Measurements from ENCODE around the gene ETV6.

The ETV6 gene

DNA sequence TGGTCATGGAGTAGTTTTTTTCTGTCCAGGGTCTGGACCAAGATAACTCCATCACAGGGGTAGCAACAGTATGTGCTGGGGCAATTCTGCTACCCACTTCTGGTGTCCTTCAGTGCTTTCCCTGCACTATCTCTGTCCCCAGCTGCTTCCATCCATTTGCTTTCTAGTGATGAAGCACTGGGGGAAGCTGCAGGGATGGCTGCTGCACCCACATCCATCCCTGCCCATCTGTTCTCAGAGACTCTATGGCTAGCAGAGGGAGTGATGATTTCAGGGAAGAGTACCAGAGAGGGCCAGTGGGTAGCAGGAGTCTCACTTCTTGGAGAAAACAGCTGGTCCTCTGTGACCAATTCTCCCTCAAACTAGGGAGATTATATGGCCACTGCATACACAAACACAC, 44.1 kb downstream of the ETV6 start:
- Histone ChIP-seq H3K4me3 (ENCODE audit: low read depth, low read length) (no peak overlapping the region), H3K27me3 (ENCODE audit: insufficient read depth, low read length) (no peaks in the 10 kb centered on the region), H2AFZ (ENCODE audit: low read length, unreplicated experiment) (no peak overlapping the region), H3K79me2 (ENCODE audit: control insufficient read depth, insufficient read depth, low read length, unreplicated experiment) (peaks cover 13% of the 10 kb centered on the region), H3K36me3 (ENCODE audit: insufficient read depth, low read length) (no peaks in the 10 kb centered on the region), H3K4me1 (ENCODE audit: control insufficient read depth, insufficient read depth, low read length, unreplicated experiment) (peaks cover 17% of the 10 kb centered on the region), H3K27ac (ENCODE audit: low read depth, low read length) (no peak overlapping the region)

DNA sequence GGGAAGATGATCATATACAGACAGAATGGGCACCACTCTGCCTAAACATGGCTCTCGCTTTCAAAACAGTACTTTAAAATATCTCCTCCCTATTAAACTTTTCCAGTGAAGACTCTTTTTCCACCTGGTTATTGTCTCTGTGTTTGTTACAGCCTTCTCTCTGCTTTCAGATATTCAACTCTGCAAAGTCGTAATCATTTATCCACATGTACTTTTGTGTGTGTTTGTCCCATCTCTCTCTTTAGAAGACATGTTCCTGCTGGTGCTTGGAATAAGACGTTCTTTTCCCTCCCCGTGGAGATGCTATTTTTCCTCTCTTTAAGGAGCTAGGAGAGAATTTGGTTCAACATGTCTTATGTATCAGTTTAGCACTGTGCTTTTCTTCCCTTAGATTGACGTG, 45.1 kb downstream of the ETV6 start:
- no peak overlapping the region for H3K4me3 ChIP-seq (ENCODE audit: low read depth, low read length)
- peaks cover 18% of the 10 kb centered on the region for H3K79me2 ChIP-seq (ENCODE audit: control insufficient read depth, insufficient read depth, low read length, unreplicated experiment)
- no peak overlapping the region for H2AFZ ChIP-seq (ENCODE audit: low read length, unreplicated experiment)
- no peaks in the 10 kb centered on the region for H3K27me3 ChIP-seq (ENCODE audit: insufficient read depth, low read length)
- H3K36me3 ChIP-seq (ENCODE audit: insufficient read depth, low read length): no peaks in the 10 kb centered on the region
- peaks cover 18% of the 10 kb centered on the region for H3K4me1 ChIP-seq (ENCODE audit: control insufficient read depth, insufficient read depth, low read length, unreplicated experiment)
- no peak overlapping the region for H3K27ac ChIP-seq (ENCODE audit: low read depth, low read length)

DNA sequence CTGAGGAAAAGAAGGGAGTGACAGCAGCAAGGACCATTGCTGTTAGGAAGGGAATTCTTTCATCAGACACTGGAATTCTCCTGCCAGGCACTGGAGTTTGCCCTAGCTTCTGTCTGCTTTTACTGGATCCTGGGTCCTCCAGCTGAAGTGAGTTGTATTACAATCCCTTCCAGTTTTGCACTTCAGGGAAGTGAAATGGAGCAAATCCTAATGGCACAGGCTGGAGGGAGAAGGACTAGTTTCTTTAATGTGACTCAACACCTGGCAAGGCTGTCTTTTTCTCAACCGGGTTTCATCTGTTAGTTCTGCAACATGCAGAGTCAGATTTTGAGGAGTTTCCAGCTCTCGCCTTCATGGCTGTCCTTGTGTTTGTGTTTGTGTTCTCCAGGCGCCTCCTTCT, 45.8 kb downstream of the ETV6 start:
- H3K27ac ChIP-seq (ENCODE audit: low read depth, low read length): no peak overlapping the region
- no peak overlapping the region for H2AFZ ChIP-seq (ENCODE audit: low read length, unreplicated experiment)
- H3K27me3 ChIP-seq (ENCODE audit: insufficient read depth, low read length): no peaks in the 10 kb centered on the region
- H3K79me2 ChIP-seq (ENCODE audit: control insufficient read depth, insufficient read depth, low read length, unreplicated experiment): peaks cover 18% of the 10 kb centered on the region
- peaks cover 18% of the 10 kb centered on the region for H3K4me1 ChIP-seq (ENCODE audit: control insufficient read depth, insufficient read depth, low read length, unreplicated experiment)
- H3K4me3 ChIP-seq (ENCODE audit: low read depth, low read length): no peak overlapping the region
- H3K36me3 ChIP-seq (ENCODE audit: insufficient read depth, low read length): no peaks in the 10 kb centered on the region

DNA sequence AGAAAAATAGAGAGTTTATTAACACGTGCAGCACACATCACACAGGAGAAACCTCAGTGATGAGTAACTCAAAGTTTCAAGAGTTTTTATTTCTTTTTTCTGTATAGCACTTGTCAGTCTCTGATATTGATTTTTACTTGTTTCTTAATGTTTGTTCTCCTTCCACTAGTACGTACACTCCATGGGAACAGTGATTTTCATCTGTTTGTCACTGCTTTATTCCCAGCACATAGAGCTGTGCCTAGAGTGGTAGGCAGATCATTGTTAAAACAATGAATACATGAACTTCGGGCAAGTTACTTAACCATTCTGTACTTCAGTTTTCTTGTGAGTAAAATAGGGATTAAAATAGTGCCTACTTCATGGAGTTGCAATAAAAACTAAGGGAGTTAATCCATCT, 46.6 kb downstream of the ETV6 start:
- Histone ChIP-seq H3K27me3 (ENCODE audit: insufficient read depth, low read length) (no peaks in the 10 kb centered on the region), H3K4me3 (ENCODE audit: low read depth, low read length) (no peak overlapping the region), H2AFZ (ENCODE audit: low read length, unreplicated experiment) (no peak overlapping the region), H3K4me1 (ENCODE audit: control insufficient read depth, insufficient read depth, low read length, unreplicated experiment) (peaks cover 18% of the 10 kb centered on the region), H3K36me3 (ENCODE audit: insufficient read depth, low read length) (no peaks in the 10 kb centered on the region), H3K27ac (ENCODE audit: low read depth, low read length) (no peak overlapping the region), H3K79me2 (ENCODE audit: control insufficient read depth, insufficient read depth, low read length, unreplicated experiment) (peaks cover 18% of the 10 kb centered on the region)

DNA sequence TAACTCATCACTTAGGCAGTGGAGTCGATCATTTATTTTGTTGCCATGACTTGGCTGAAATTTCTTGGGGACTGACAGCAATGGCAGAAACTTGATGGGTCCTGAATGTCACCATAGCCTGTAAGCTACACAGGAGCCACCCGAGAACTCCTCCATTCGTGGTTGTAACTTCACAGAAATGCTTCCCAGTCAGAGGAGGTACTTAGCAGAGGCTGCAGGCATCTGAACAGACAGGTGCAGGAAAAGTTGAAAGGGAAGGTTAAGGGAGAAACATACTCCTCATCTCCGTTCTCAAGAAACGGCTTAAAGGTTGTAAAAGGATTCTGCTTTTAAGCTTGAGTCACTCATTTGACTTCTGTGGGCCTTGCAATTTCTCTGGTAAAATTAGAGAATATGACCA, 47.7 kb downstream of the ETV6 start:
- Histone ChIP-seq H2AFZ (ENCODE audit: low read length, unreplicated experiment) (no peak overlapping the region), H3K36me3 (ENCODE audit: insufficient read depth, low read length) (no peaks in the 10 kb centered on the region), H3K4me3 (ENCODE audit: low read depth, low read length) (peak overlapping the region; percentile 2; the same call in 1 of the 2 replicates), H3K27me3 (ENCODE audit: insufficient read depth, low read length) (no peaks in the 10 kb centered on the region), H3K4me1 (ENCODE audit: control insufficient read depth, insufficient read depth, low read length, unreplicated experiment) (peaks cover 18% of the 10 kb centered on the region), H3K27ac (ENCODE audit: low read depth, low read length) (peak overlapping the region; percentile 80), H3K79me2 (ENCODE audit: control insufficient read depth, insufficient read depth, low read length, unreplicated experiment) (peaks cover 18% of the 10 kb centered on the region)

DNA sequence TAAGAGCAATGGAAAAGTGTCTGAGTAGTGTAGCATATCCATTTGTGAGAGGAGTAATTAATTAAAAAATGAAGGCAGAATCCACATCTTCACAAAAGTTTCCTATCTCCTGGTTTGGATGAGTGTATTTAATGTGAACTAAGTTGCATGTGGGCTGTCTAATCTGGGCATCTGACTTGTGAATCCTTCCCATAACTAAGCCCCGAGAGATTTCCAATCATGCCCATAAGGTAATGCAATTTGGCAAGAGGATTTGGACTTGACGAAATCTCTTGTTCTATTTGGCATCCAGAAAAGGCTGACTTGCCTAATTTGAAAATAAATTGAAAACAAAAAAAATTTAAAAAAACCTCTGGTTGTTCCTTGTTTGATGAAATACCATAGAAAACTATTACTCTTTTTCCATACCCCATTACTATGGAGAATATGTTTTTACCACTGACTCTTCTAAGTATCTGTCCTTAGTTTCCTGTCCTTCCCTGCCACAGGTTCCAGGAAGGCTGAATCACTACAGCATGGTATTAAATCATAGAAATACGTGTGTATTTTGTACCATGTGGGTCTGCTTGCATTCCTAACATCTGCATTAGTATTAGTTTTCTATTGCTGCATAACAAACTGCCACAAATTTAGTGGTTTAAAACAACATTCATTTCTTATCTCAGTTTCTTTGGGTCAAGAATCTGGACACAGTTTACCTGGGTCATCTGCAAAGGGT, 48.4 kb downstream of the ETV6 start:
- H3K4me3 ChIP-seq (ENCODE audit: low read depth, low read length): peak overlapping the region; percentile 2; the same call in 1 of the 2 replicates
- peaks cover 18% of the 10 kb centered on the region for H3K79me2 ChIP-seq (ENCODE audit: control insufficient read depth, insufficient read depth, low read length, unreplicated experiment)
- H3K27ac ChIP-seq (ENCODE audit: low read depth, low read length): peak overlapping the region; percentile 80
- H3K4me1 ChIP-seq (ENCODE audit: control insufficient read depth, insufficient read depth, low read length, unreplicated experiment): peaks cover 18% of the 10 kb centered on the region
- no peaks in the 10 kb centered on the region for H3K36me3 ChIP-seq (ENCODE audit: insufficient read depth, low read length)
- no peak overlapping the region for H2AFZ ChIP-seq (ENCODE audit: low read length, unreplicated experiment)
- H3K27me3 ChIP-seq (ENCODE audit: insufficient read depth, low read length): no peaks in the 10 kb centered on the region

DNA sequence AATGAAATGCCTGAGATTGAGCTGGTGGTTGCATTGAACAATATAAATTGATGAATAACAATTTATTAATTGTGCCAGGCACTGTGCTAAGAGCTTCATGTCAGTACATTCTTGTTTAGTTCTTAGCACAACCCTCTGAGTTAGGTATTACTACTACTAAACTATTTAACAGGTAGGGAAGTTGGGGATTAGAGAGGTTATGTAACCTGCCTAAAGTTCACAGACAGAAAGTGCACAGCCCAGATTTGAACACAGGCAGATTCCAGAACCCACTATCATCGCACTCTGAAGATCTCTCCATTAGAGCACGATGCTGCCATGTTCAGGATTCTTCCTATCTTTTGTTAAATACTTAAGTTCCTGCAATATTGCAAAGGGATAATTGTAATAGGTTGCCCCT, 49.3 kb downstream of the ETV6 start:
- Histone ChIP-seq H3K27ac (ENCODE audit: low read depth, low read length) (peak overlapping the region; percentile 80), H3K27me3 (ENCODE audit: insufficient read depth, low read length) (no peaks in the 10 kb centered on the region), H3K4me1 (ENCODE audit: control insufficient read depth, insufficient read depth, low read length, unreplicated experiment) (peaks cover 18% of the 10 kb centered on the region), H3K4me3 (ENCODE audit: low read depth, low read length) (no peak overlapping the region), H3K36me3 (ENCODE audit: insufficient read depth, low read length) (no peaks in the 10 kb centered on the region), H2AFZ (ENCODE audit: low read length, unreplicated experiment) (no peak overlapping the region), H3K79me2 (ENCODE audit: control insufficient read depth, insufficient read depth, low read length, unreplicated experiment) (peaks cover 18% of the 10 kb centered on the region)

DNA sequence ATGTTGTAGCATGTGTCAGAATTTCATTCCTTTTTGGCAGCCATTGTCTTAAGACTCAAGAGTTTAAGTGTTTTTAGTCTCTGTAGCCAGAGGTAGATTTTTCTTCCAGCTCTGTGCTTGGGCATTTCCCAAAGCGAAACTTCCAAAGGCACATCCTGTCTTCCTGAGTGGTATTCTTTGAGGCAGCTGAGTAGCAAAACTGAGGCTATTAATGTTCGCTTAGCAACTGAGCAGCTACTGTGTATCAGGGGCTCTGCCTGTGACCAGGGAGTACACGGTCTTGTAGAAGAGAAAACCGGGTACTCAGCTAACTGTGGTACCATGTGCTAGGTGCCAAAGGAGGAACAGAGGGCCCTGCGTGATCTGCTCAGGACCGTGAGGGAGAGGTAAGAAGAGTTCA, 52.0 kb downstream of the ETV6 start:
- no peak overlapping the region for H3K27ac ChIP-seq (ENCODE audit: low read depth, low read length)
- H3K36me3 ChIP-seq (ENCODE audit: insufficient read depth, low read length): no peaks in the 10 kb centered on the region
- H3K4me3 ChIP-seq (ENCODE audit: low read depth, low read length): no peak overlapping the region
- peaks cover 12% of the 10 kb centered on the region for H3K79me2 ChIP-seq (ENCODE audit: control insufficient read depth, insufficient read depth, low read length, unreplicated experiment)
- H3K27me3 ChIP-seq (ENCODE audit: insufficient read depth, low read length): no peaks in the 10 kb centered on the region
- H2AFZ ChIP-seq (ENCODE audit: low read length, unreplicated experiment): no peak overlapping the region
- H3K4me1 ChIP-seq (ENCODE audit: control insufficient read depth, insufficient read depth, low read length, unreplicated experiment): peaks cover 30% of the 10 kb centered on the region

DNA sequence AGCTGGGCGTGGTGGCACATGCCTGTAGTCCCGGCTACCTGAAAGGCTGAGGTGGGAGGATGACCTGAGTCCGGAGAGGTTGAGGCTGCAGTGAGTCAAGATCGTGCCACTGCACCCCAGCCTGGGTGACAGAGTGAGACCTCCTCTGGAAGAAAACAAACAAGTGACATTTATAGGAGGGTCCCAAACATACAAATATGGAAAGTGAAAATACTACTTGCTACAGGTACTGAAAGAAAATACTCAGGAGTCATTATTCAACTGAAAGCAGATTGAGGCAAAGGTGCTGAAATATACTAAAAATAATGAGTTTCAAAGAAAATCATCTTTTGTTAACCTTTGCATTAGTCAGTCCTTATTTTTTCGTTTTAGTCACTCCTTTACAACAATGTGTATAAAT, 53.5 kb downstream of the ETV6 start:
- H3K4me3 ChIP-seq (ENCODE audit: low read depth, low read length): no peak overlapping the region
- H3K36me3 ChIP-seq (ENCODE audit: insufficient read depth, low read length): no peaks in the 10 kb centered on the region
- H2AFZ ChIP-seq (ENCODE audit: low read length, unreplicated experiment): no peak overlapping the region
- H3K79me2 ChIP-seq (ENCODE audit: control insufficient read depth, insufficient read depth, low read length, unreplicated experiment): peaks cover 17% of the 10 kb centered on the region
- no peaks in the 10 kb centered on the region for H3K27me3 ChIP-seq (ENCODE audit: insufficient read depth, low read length)
- no peak overlapping the region for H3K27ac ChIP-seq (ENCODE audit: low read depth, low read length)
- H3K4me1 ChIP-seq (ENCODE audit: control insufficient read depth, insufficient read depth, low read length, unreplicated experiment): peaks cover 20% of the 10 kb centered on the region

DNA sequence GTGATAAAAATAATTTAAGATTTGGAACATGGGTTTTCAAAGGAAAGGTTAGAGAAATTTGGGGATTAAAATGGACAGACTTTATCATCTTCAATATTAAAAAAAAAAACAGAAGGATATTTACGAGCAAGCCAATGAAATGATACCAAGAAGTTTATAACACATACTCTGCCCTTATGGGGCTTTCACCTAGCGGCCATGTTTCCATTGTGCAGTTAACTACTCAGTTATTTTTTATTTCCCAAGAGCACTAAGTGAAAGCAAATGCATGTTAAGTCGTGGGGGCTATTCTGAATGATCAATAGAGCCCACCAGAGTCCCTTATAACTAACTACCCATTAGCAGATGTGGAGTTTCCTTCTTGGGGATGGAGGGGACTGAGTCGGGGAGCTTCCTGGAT, 53.9 kb downstream of the ETV6 start:
- no peak overlapping the region for H2AFZ ChIP-seq (ENCODE audit: low read length, unreplicated experiment)
- no peak overlapping the region for H3K27ac ChIP-seq (ENCODE audit: low read depth, low read length)
- no peak overlapping the region for H3K4me3 ChIP-seq (ENCODE audit: low read depth, low read length)
- H3K4me1 ChIP-seq (ENCODE audit: control insufficient read depth, insufficient read depth, low read length, unreplicated experiment): peaks cover 15% of the 10 kb centered on the region
- no peaks in the 10 kb centered on the region for H3K36me3 ChIP-seq (ENCODE audit: insufficient read depth, low read length)
- peaks cover 19% of the 10 kb centered on the region for H3K79me2 ChIP-seq (ENCODE audit: control insufficient read depth, insufficient read depth, low read length, unreplicated experiment)
- H3K27me3 ChIP-seq (ENCODE audit: insufficient read depth, low read length): no peaks in the 10 kb centered on the region

DNA sequence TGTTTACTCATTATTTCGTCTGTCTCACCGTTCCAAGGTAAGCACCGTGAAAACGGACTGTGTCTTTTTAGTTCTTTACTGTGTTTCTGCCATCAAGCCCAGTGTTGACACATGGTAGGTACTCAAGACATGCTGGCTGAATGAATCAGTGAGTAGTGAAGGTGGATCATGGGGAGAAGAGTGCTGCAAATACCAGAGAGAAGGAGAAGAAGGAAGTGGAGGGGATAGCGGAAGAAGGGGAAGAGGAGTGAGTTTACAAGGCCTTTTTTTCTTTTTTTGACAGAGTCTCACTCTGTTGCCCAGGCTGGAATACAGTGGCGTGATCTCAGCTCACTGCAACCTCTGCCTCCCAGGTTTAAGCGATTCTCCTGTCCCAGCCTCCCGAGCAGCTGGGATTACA, 54.6 kb downstream of the ETV6 start:
- Histone ChIP-seq H3K4me1 (ENCODE audit: control insufficient read depth, insufficient read depth, low read length, unreplicated experiment) (peaks cover 12% of the 10 kb centered on the region), H3K27ac (ENCODE audit: low read depth, low read length) (no peak overlapping the region), H3K4me3 (ENCODE audit: low read depth, low read length) (no peak overlapping the region), H2AFZ (ENCODE audit: low read length, unreplicated experiment) (no peak overlapping the region), H3K79me2 (ENCODE audit: control insufficient read depth, insufficient read depth, low read length, unreplicated experiment) (peaks cover 13% of the 10 kb centered on the region), H3K27me3 (ENCODE audit: insufficient read depth, low read length) (no peaks in the 10 kb centered on the region), H3K36me3 (ENCODE audit: insufficient read depth, low read length) (no peaks in the 10 kb centered on the region)

All from ACC112 (cell line).